GM12878 (cell line): Measurements from ENCODE around the gene SMIM10L1. TPM values are rescaled to one million over a fixed set of nuclear protein-coding genes. Genes with fewer than 3 reads are reported as not detected.

Experiments used
- ATAC-seq: fragments of 200-7000 bp; cut with Tn5 transposase; 3 replicates; pipeline ENCODE4 v1.9.1; 2020; ENCODE audit warnings: mild to moderate bottlenecking, moderate library complexity
- BruUV-seq: library from RNA; stranded (reverse); fragments of 400-500 nt; replicated peaks from 2 replicates; lab custom pipeline; 2021; lab: Mats Ljungman, UMichigan
- CTCF ChIA-PET: fragments of 300-600 bp; sonication (Branson Sonifier 250); formaldehyde crosslinking; extraction: SDS; loops from one replicate; lab custom pipeline; 2021; ENCODE audit warnings: inconsistent platforms; lab: Yijun Ruan, JAX
- POLR2A ChIA-PET: fragments of 350-600 bp; formaldehyde crosslinking; extraction: SDS; loops from one replicate; lab custom pipeline; 2021; ENCODE audit warnings: inconsistent platforms; lab: Charles Lee
- RAD21 ChIA-PET: fragments of 300-600 bp; sonication (Branson Sonifier 250); formaldehyde crosslinking; loops from one replicate; lab custom pipeline; 2023; ENCODE audit warnings: antibody characterized with exemption; ENCODE audit not compliant: unreplicated experiment; lab: Charles Lee
- SMC1A ChIA-PET: fragments of 300-600 bp; sonication (Branson Sonifier 250); formaldehyde crosslinking; loops from one replicate; lab custom pipeline; 2023; ENCODE audit not compliant: unreplicated experiment, uncharacterized antibody; lab: Charles Lee
- DNase-seq: peaks from one replicate; pipeline ENCODE4 v3.0.0-alpha.2; 2011; ENCODE audit warnings: low read depth, low spot score
- FAIRE-seq: peaks from 3 replicates; lab custom pipeline; 2011; peaks lifted over from hg19 to GRCh38; lab: Jason Lieb, UNC
- H2AFZ ChIP-seq: 2 replicates; pipeline ENCODE4 v1.6.0; 2011; ENCODE audit warnings: low read depth, low read length, control low read depth; ENCODE audit not compliant: control insufficient read depth
- H3K27ac ChIP-seq: 2 replicates; pipeline ENCODE4 v1.5.1; 2011; ENCODE audit warnings: control low read depth; ENCODE audit not compliant: control insufficient read depth, insufficient read depth
- H3K27me3 ChIP-seq, 2 experiments: replicated peaks in 1 of 2; 2 replicates each; pipeline versions ENCODE4 v1.6.0 to v1.6.1; 2011; ENCODE audit warnings: low read length in 1 of 2; ENCODE audit not compliant: control insufficient read depth in 2 of 2, insufficient read depth in 2 of 2
- H3K36me3 ChIP-seq, 2 experiments: 2 replicates each; pipeline ENCODE4 v1.5.1; 2011; ENCODE audit warnings: low read length in 1 of 2; ENCODE audit not compliant: control insufficient read depth in 2 of 2, insufficient read depth in 2 of 2
- H3K4me1 ChIP-seq: 2 replicates; pipeline ENCODE4 v1.6.1; 2011; ENCODE audit warnings: mild to moderate bottlenecking, low read length, moderate library complexity, mixed read lengths; ENCODE audit not compliant: control insufficient read depth, insufficient read depth
- H3K4me2 ChIP-seq: 2 replicates; pipeline ENCODE4 v1.6.0; 2011; ENCODE audit warnings: control low read depth; ENCODE audit not compliant: control insufficient read depth, insufficient read depth
- H3K4me3 ChIP-seq: fragments of 200-600 bp; sonication (generic); 2 replicates; pipeline ENCODE4 v1.5.1; 2016
- H3K79me2 ChIP-seq: 2 replicates; pipeline ENCODE4 v1.6.0; 2011; ENCODE audit warnings: low read length; ENCODE audit not compliant: control insufficient read depth, insufficient read depth
- H3K9ac ChIP-seq: 2 replicates; pipeline ENCODE4 v1.8.0; 2011; ENCODE audit warnings: low read length, control low read depth, mixed read lengths; ENCODE audit not compliant: control insufficient read depth, insufficient read depth
- H3K9me3 ChIP-seq: replicated peaks from 3 replicates; pipeline ENCODE4 v1.5.1; 2011; ENCODE audit warnings: mild to moderate bottlenecking, low read length; ENCODE audit not compliant: control insufficient read depth, insufficient read depth
- H4K20me1 ChIP-seq: 2 replicates; pipeline ENCODE4 v1.6.0; 2011; ENCODE audit not compliant: control insufficient read depth, insufficient read depth
- ATF2 ChIP-seq: IDR thresholded peaks from 2 replicates; pipeline ENCODE4 v1.6.1; 2012; ENCODE audit warnings: low read length, inconsistent platforms
- E2F4 ChIP-seq: IDR thresholded peaks from 2 replicates; pipeline ENCODE4 v1.6.1; 2012; ENCODE audit warnings: low read depth, low read length, improper control_type of control experiment
- ESRRA ChIP-seq: IDR thresholded peaks from 2 replicates; pipeline ENCODE4 v1.6.1; 2012; ENCODE audit warnings: mild to moderate bottlenecking, low read length, improper control_type of control experiment
- MEF2A ChIP-seq: IDR thresholded peaks from 2 replicates; pipeline ENCODE4 v1.6.1; 2011; ENCODE audit warnings: low read depth, mild to moderate bottlenecking, low read length, moderate library complexity; ENCODE audit not compliant: insufficient read depth
- NFYB ChIP-seq: IDR thresholded peaks from 2 replicates; pipeline ENCODE4 v1.6.1; 2011; ENCODE audit warnings: low read depth, mild to moderate bottlenecking, low read length, improper control_type of control experiment, moderate library complexity; ENCODE audit not compliant: insufficient read depth
- PKNOX1 ChIP-seq: fragments of 450-650 bp; IDR thresholded peaks from 2 replicates; pipeline ENCODE4 v1.6.1; 2016; ENCODE audit warnings: mild to moderate bottlenecking
- RB1 ChIP-seq: fragments of 450-650 bp; formaldehyde crosslinking; IDR thresholded peaks from 2 replicates; pipeline ENCODE4 v1.6.1; 2017; ENCODE audit warnings: mild to moderate bottlenecking, borderline replicate concordance
- ZBTB11 ChIP-seq: fragments of 450-650 bp; formaldehyde crosslinking; IDR thresholded peaks from 2 replicates; pipeline ENCODE4 v1.5.0; 2022; ENCODE audit warnings: mild to moderate bottlenecking, missing genetic modification characterization
- WGBS: methylation state at CpG from one replicate; pipeline ENCODE4 v1.1.6; 2016; ENCODE audit warnings: low lambda C conversion rate; ENCODE audit not compliant: insufficient replicate concordance, insufficient coverage; ENCODE audit errors: missing lambda C conversion rate; 5-methylcytosine and 5-hydroxymethylcytosine counted together
- in situ Hi-C: fragments of 300-500 bp; cut with MboI; formaldehyde crosslinking; loops from 9 replicates; pipeline ENCODE4 v1.14.3; 2018; ENCODE audit warnings: mixed read lengths
- intact Hi-C: fragments of 100-400 bp; cut with micrococcal nuclease; formaldehyde crosslinking; loops from one replicate; pipeline ENCODE4 v1.14.2; 2022; ENCODE audit not compliant: unreplicated experiment
- polyA plus RNA-seq, 11 experiments: library from polyadenylated mRNA; depleted of rRNA in 4 of 11; unstranded in 6 of 11; stranded (reverse) in 5 of 11; fragments of >200 nt; fragmentation: Nextera tagmentation in 4 of 11; fragmentation: Illumina TruSeq in 1 of 11; extraction: Ambion mirVana in 4 of 11; extraction: Trizol in 1 of 11; gene quantifications; 1 replicate in 1 of 11; 2 replicates in 10 of 11; pipeline versions ENCODE4 v1.2.1 to v1.2.3, GENCODE V29; 2011 to 2016; ENCODE audit warnings: inconsistent platforms in 2 of 11, missing spikeins in 2 of 11, low read depth in 1 of 11
- total RNA-seq, 4 experiments: library from RNA; depleted of rRNA in 3 of 4; stranded (reverse); fragments of >200 nt in 3 of 4; fragmentation: Illumina TruSeq in 1 of 4; extraction: Trizol in 1 of 4; gene quantifications; 2 replicates each; pipeline versions ENCODE4 v1.2.1 to v1.2.3, GENCODE V29; 2013 to 2021

Gene SMIM10L1
- total and polyA plus RNA-seq, 10 of the 15 experiments (the other 5 are each of a cell fraction or from before 2014, with no cell fraction given), result 3.3 to 10.5 (median 7.6) TPM

DNA sequence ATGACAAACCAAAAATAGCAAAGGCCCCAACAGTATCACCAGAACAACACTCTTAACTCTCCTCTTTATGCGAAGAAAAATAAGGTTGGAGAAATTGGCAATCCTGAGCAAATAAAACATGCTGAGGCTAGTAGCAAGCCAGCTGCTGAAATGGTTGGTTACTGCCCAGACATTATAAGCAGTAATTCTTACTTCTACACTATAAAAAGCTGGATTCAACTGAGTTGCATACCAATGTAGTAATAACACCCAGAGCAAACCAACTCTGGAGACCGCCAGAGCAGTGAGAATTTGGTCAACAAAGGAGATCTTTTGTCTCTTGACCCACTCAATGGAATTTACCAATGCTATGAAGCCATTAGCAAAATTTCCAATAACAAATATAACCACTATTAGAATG is 37.2 kb upstream of the SMIM10L1 start:
- RAD21 ChIA-PET, result interaction anchor here (0.6 kb wide), 1 partner anchor 409 kb away, joined by 3 read pairs; no protein-coding TSS in a partner anchor
- no peaks in the 10 kb centered on the region; the same call in 2 of the 3 replicates for H3K9me3 ChIP-seq
- no peaks in the 10 kb centered on the region for H3K27me3 ChIP-seq
- no peak overlapping the region for H3K27ac ChIP-seq
- H3K4me1 ChIP-seq, result no peaks in the 10 kb centered on the region
- TF ChIP-seq ESRRA, result no peak
- TF ChIP-seq RB1, result no peak
- no peak for TF ChIP-seq ZBTB11 (CRISPR knock-in tag)
- TF ChIP-seq PKNOX1, result no peak
- TF ChIP-seq NFYB, result no peak
- TF ChIP-seq E2F4, result no peak
- TF ChIP-seq ATF2, result no peak
- TF ChIP-seq MEF2A, result no peak
- ATAC-seq (no peak), DNase-seq (no peak), FAIRE-seq (no peak)
- CTCF ChIA-PET, result no interaction called here
- intact Hi-C loops (no loop called here), in situ Hi-C loops (no loop called here)
- 98% methylated on average over 2 of the region's 2 CpGs for WGBS
- no peak overlapping the region for H3K9ac ChIP-seq
- H3K4me3 ChIP-seq, result no peak overlapping the region
- peaks cover 2% of the 10 kb centered on the region; the same call in 1 of the 2 replicates for H3K79me2 ChIP-seq
- H2AFZ ChIP-seq, result no peak overlapping the region
- no TSS peak for BruUV-seq
- H4K20me1 ChIP-seq, result no peaks in the 10 kb centered on the region
- H3K4me2 ChIP-seq, result no peak overlapping the region
- SMC1A ChIA-PET, result interaction anchor here (0.7 to 1.6 kb wide), 2 partner anchors 22 to 37 kb away, joined by 3 read pairs; partner anchors contain the start of gene SMIM10L1
- H3K36me3 ChIP-seq, result no peaks in the 10 kb centered on the region; a peak in 1 of 4 replicates
- POLR2A ChIA-PET, result interaction anchor here (0.5 kb wide), 1 partner anchor 152 kb away, joined by 4 read pairs; no protein-coding TSS in a partner anchor
